ENCODE results near the gene KIAA0825.
"Not testable (repeated sequence)": the region's sequence is repeated elsewhere in the genome, so short reads cannot be mapped to it uniquely, and the experiment has no call there.

KIAA0825 gene

DNA sequence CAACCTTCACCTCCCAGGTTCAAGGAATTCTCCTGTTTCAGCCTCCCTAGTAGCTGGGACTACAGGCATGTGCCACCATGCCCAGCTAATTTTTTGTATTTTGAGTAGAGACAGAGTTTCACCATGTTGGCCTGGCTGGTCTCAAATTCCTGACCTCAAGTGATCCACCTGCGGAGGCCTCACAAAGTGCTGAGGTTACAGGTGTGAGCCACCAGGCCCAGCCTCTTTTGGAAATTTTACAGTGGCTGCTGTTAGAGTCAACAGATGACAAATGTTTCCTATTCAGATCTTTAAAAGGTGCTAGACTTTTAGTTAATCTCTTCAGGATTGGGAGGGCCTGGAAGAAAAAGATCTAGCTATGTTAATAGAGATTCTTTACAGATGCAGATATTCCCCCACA lies 45.1 kb downstream of the KIAA0825 start:
- not testable (repeated sequence) for H3K27ac ChIP-seq (ENCODE audit: low read depth, low read length, severe bottlenecking); H3K36me3 ChIP-seq (ENCODE audit: control insufficient read depth, insufficient read depth, low read length); H3K4me1 ChIP-seq (ENCODE audit: control insufficient read depth, insufficient read depth, low read length, poor library complexity, severe bottlenecking); H3K4me3 ChIP-seq (ENCODE audit: extremely low read depth, insufficient read depth, low read length, poor library complexity, severe bottlenecking); H3K9me3 ChIP-seq (ENCODE audit: control insufficient read depth, low read length)
- 22 to 36% methylated on average over 1 of the region's 1 CpG for WGBS, 2 experiments (ENCODE audit: insufficient coverage in 2 of 2)

DNA sequence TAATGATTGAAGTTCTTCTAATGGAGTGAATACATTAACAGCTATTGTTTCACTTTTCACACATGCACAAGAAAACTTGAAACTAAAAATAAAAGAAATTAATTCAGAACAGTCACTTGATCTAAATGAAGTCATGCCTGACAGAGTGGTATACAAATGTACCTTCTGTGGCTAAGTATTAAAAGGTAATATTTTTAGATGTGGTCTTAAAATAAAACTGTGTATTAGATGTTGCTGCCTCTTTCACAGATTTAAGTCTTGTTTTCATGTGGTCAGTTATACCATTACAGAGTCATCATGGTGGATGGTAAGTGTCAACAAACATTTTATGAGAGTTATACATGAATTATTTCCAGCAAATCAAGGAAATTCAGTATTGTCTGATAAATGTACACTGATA lies 47.0 kb downstream of the KIAA0825 start:
- no peaks in the 10 kb centered on the region for H3K36me3 ChIP-seq (ENCODE audit: control insufficient read depth, insufficient read depth, low read length)
- no peaks in the 10 kb centered on the region for H3K4me1 ChIP-seq (ENCODE audit: control insufficient read depth, insufficient read depth, low read length, poor library complexity, severe bottlenecking)
- H3K4me3 ChIP-seq (ENCODE audit: extremely low read depth, insufficient read depth, low read length, poor library complexity, severe bottlenecking), result no peak overlapping the region
- no peak overlapping the region for H3K27ac ChIP-seq (ENCODE audit: low read depth, low read length, severe bottlenecking)
- no peaks in the 10 kb centered on the region for H3K9me3 ChIP-seq (ENCODE audit: control insufficient read depth, low read length)

DNA sequence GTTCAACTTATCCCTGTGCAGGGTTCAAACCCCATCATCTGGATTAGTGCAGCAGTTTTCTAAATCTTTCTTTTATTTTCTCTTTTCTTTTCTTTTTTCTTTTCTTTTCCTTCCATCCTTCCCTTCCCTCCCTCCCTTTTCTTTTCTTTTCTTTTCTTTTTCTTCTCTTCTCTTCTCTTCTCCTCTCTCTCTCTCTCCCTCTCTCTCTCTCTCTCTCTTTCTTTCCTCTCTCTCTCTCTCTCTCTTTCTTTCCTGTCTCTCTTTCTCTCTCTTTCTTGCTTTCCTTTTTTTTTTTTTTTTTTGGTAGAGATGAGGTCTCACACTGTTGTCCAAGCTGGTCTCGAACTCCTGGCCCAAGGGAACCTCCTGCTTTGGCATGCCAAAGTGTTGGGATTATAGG lies 53.6 kb downstream of the KIAA0825 start:
- no peaks in the 10 kb centered on the region for H3K36me3 ChIP-seq (ENCODE audit: control insufficient read depth, insufficient read depth, low read length)
- no peaks in the 10 kb centered on the region for H3K4me1 ChIP-seq (ENCODE audit: control insufficient read depth, insufficient read depth, low read length, poor library complexity, severe bottlenecking)
- H3K9me3 ChIP-seq (ENCODE audit: control insufficient read depth, low read length), result no peaks in the 10 kb centered on the region
- WGBS, 2 experiments (ENCODE audit: insufficient coverage in 2 of 2), result no CpG with 5 or more reads among the region's 1 CpG
- H3K4me3 ChIP-seq (ENCODE audit: extremely low read depth, insufficient read depth, low read length, poor library complexity, severe bottlenecking), result no peak overlapping the region
- H3K27ac ChIP-seq (ENCODE audit: low read depth, low read length, severe bottlenecking), result no peak overlapping the region

DNA sequence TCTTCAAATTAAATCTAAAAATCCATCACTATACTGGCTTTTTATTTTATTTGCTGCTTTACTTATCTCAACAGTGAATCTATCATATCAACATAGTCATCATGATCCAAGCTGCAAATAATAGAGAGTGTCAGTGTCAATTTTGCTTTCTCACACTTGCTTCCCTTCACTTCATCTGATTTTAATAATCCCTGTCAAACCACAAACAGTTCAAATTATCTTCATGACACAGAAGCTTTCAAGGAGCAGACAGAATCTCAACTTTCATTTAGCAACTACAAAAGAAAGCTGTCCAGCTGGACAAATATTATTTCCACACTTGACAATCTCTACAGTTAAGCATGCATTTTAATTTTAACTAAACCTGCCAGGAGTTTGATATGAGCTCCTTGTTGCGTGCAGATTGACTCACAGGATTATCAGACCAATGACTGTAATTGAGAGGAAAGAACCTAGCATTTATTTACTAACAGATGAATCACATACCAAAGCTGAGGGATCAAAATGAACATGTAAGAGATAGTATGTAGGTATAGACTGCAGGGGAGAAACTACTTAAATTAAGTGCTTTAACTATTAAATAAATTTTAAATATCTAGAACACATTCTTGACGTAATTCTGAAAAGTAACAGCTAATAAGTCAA lies 56.0 kb downstream of the KIAA0825 start:
- no peaks in the 10 kb centered on the region for H3K9me3 ChIP-seq (ENCODE audit: control insufficient read depth, low read length)
- no peaks in the 10 kb centered on the region for H3K36me3 ChIP-seq (ENCODE audit: control insufficient read depth, insufficient read depth, low read length)
- no CpG with 5 or more reads among the region's 2 CpGs for WGBS, 2 experiments (ENCODE audit: insufficient coverage in 2 of 2)
- H3K27ac ChIP-seq (ENCODE audit: low read depth, low read length, severe bottlenecking), result no peak overlapping the region
- no peak overlapping the region for H3K4me3 ChIP-seq (ENCODE audit: extremely low read depth, insufficient read depth, low read length, poor library complexity, severe bottlenecking)
- H3K4me1 ChIP-seq (ENCODE audit: control insufficient read depth, insufficient read depth, low read length, poor library complexity, severe bottlenecking), result no peaks in the 10 kb centered on the region

DNA sequence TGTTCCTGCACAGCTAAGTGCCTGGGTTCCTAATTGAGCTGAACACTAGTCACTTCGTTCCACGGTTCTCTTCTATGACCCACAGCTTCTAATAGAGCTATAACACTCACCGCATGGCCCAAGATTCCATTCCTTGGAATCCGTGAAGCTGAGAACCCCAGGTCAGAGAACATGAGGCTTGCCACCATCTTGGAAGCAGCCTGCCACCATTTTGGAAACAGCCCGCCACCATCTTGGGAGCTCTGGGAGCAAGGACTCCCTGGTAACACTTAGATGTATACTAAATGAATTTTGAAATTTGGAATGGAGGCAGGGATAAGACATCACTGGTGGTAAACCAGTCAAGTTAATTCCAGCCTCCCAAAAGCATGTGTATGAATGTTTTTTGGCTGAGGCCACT lies 60.4 kb downstream of the KIAA0825 start:
- WGBS, 2 experiments (ENCODE audit: insufficient coverage in 2 of 2), result 97 to 100% methylated on average over 4 to 5 of the region's 5 CpGs
- H3K9me3 ChIP-seq (ENCODE audit: control insufficient read depth, low read length), result no peaks in the 10 kb centered on the region
- no peaks in the 10 kb centered on the region for H3K36me3 ChIP-seq (ENCODE audit: control insufficient read depth, insufficient read depth, low read length)
- H3K4me3 ChIP-seq (ENCODE audit: extremely low read depth, insufficient read depth, low read length, poor library complexity, severe bottlenecking), result no peak overlapping the region
- no peak overlapping the region for H3K27ac ChIP-seq (ENCODE audit: low read depth, low read length, severe bottlenecking)
- H3K4me1 ChIP-seq (ENCODE audit: control insufficient read depth, insufficient read depth, low read length, poor library complexity, severe bottlenecking), result no peaks in the 10 kb centered on the region

DNA sequence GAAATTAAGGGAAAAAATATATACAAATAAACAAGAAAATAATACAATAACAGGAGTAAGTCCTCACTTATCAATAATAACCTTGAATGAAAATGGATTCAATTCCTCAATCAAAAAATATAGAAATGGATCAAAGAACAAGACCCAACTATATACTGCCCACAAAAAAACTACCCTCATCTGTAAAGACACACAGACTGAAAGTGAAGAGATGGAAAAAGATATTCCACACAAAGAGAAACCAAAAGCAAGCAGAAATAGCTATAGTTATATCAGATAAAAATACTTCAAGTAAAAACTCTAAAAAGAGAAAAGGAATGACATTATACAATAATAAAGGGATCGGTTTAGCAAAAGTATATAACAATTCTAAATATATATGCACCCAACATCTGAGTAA lies 66.5 kb downstream of the KIAA0825 start:
- Histone ChIP-seq H3K4me1 (ENCODE audit: control insufficient read depth, insufficient read depth, low read length, poor library complexity, severe bottlenecking) (no peaks in the 10 kb centered on the region), H3K36me3 (ENCODE audit: control insufficient read depth, insufficient read depth, low read length) (no peaks in the 10 kb centered on the region), H3K4me3 (ENCODE audit: extremely low read depth, insufficient read depth, low read length, poor library complexity, severe bottlenecking) (no peak overlapping the region), H3K27ac (ENCODE audit: low read depth, low read length, severe bottlenecking) (no peak overlapping the region), H3K9me3 (ENCODE audit: control insufficient read depth, low read length) (no peaks in the 10 kb centered on the region)
- no CpG with 5 or more reads among the region's 1 CpG for WGBS, 2 experiments (ENCODE audit: insufficient coverage in 2 of 2)

DNA sequence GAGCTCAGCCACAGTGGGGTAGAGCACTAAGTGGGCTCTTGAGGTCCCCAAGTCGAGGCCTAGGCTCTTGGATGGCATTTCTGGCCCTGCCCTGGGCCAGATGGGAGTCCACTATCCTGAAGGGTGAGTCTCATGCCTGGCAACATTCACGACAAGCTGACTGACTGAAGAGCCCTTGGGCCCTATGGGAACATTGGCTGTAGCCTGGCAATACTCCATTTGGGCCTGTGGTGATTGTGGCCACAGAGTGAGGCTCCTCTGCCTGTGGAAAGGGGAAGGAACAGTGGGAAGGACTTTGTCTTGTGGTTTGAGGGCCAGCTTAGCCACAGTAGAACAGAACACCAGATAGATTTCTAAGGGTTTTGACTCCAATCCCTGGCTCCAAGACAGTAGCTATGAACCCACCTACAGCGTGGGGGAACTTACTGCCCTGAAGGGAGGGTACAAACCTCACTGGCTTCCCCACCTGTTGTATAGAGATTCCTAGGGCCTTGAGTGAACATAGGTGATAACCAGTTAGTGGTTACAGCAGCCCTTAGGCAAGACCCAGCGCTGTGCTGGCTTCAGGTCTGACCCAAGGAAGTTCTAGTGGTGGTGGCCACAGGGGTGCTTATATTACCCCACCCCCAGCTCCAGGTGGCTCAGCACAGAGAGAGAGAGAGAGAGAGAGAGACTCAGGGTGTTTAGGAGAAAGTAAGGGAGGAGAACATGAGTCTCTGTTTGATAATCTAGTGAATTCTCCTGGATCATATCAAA lies 72.4 kb downstream of the KIAA0825 start:
- Histone ChIP-seq H3K4me3 (ENCODE audit: extremely low read depth, insufficient read depth, low read length, poor library complexity, severe bottlenecking) (no peak overlapping the region), H3K9me3 (ENCODE audit: control insufficient read depth, low read length) (peaks cover 17% of the 10 kb centered on the region), H3K36me3 (ENCODE audit: control insufficient read depth, insufficient read depth, low read length) (no peaks in the 10 kb centered on the region), H3K4me1 (ENCODE audit: control insufficient read depth, insufficient read depth, low read length, poor library complexity, severe bottlenecking) (no peaks in the 10 kb centered on the region), H3K27ac (ENCODE audit: low read depth, low read length, severe bottlenecking) (no peak overlapping the region)
- WGBS, 2 experiments (ENCODE audit: insufficient coverage in 2 of 2), result 89 to 90% methylated on average over 3 of the region's 4 CpGs

DNA sequence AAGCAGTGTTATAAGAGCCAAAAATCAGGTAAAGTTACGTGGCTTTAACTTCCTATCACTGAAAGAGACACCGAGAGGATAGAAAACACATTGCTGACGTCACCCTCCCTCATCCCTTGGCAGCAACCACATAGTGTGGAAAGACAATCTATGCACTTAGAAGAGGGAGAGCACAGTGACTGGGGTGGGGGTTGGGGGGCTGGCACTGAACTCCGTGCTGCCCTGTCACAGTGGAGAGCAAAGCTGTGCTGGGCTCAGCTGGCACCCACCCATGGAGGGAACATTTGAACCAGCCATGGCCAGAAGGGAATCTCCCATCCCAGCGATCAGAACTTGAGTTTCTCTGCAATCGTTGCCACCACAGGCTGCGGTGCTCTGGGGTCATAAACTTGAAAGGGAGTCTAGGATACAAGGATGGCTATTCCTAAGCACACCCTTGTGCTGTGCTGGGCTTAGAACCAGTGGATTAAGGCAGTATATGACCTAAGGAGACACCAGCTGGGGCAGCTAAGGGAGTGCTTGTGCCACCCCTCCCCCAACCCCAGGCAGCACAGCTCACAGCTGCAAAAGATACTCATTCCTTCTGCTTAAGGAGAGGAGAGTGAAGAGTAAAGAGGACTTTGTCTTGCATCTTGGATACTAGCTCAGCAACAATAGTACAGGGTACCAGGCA lies 73.4 kb downstream of the KIAA0825 start:
- Histone ChIP-seq H3K9me3 (ENCODE audit: control insufficient read depth, low read length) (peaks cover 24% of the 10 kb centered on the region), H3K4me1 (ENCODE audit: control insufficient read depth, insufficient read depth, low read length, poor library complexity, severe bottlenecking) (no peaks in the 10 kb centered on the region), H3K27ac (ENCODE audit: low read depth, low read length, severe bottlenecking) (no peak overlapping the region), H3K36me3 (ENCODE audit: control insufficient read depth, insufficient read depth, low read length) (no peaks in the 10 kb centered on the region), H3K4me3 (ENCODE audit: extremely low read depth, insufficient read depth, low read length, poor library complexity, severe bottlenecking) (no peak overlapping the region)
- 91 to 95% methylated on average over 6 to 7 of the region's 7 CpGs for WGBS, 2 experiments (ENCODE audit: insufficient coverage in 2 of 2)

DNA sequence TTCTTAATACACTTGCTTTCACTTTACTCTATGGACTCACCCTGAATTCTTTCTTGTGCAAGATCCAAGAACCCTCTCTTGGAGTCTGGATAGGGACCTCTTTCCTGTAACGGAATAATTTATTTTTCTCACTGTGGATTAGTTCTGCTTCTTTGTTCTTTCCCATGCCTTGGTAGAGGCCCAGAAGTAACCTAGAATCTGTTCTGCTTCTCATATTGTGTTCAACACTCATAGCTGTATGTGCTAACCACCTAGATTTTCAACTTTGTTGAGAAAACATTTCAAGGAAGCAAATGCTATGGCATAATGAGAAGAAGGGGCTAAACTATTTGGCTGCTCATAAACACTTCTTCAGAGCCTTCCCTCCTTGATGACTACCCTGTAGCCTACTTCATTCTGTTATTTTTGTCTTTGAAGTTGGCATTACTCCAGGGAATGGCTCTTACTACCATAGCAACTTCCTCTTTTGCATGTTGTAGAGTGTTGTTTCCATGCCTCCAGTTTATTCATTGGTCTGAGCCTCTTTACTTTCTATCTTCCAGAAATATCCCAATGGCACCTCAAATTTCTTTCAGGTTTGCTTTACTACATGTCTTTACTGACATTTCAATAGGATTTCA lies 74.3 kb downstream of the KIAA0825 start:
- Histone ChIP-seq H3K27ac (ENCODE audit: low read depth, low read length, severe bottlenecking) (no peak overlapping the region), H3K4me3 (ENCODE audit: extremely low read depth, insufficient read depth, low read length, poor library complexity, severe bottlenecking) (no peak overlapping the region), H3K9me3 (ENCODE audit: control insufficient read depth, low read length) (peaks cover 30% of the 10 kb centered on the region), H3K36me3 (ENCODE audit: control insufficient read depth, insufficient read depth, low read length) (no peaks in the 10 kb centered on the region), H3K4me1 (ENCODE audit: control insufficient read depth, insufficient read depth, low read length, poor library complexity, severe bottlenecking) (no peaks in the 10 kb centered on the region)
- WGBS, 2 experiments (ENCODE audit: insufficient coverage in 2 of 2), result no CpG with 5 or more reads among the region's 1 CpG

DNA sequence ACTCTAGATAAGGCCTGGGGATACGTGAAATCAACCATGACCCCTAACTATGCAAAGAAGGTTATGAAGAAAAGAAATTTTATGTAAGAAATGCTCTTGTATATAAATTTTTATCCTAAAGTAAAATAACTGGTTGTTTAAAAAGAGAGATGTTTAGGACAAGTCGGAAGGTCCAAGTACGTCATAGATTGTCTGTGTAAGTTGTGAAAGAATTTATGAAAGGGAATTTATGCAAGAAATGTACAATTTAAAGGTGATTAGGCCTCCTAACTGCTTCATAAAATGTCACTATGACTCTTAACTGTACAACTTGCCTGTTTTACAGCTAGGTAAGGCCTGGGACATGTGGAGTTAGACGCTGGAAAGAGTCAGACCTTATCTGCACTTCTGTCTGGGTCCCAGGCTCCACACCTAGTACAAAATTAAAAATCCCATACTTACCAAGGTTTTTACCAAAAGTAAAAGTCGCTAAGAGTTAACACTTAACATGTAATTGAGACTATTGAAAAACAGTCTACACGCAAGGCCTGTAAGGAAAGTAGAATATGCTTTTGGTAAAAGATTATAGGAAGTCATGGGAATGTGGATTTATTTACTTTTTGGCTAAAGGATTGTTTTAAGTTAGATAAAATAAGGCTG lies 77.4 kb downstream of the KIAA0825 start:
- Histone ChIP-seq H3K4me3 (ENCODE audit: extremely low read depth, insufficient read depth, low read length, poor library complexity, severe bottlenecking) (no peak overlapping the region), H3K36me3 (ENCODE audit: control insufficient read depth, insufficient read depth, low read length) (no peaks in the 10 kb centered on the region), H3K27ac (ENCODE audit: low read depth, low read length, severe bottlenecking) (no peak overlapping the region), H3K9me3 (ENCODE audit: control insufficient read depth, low read length) (peaks cover 33% of the 10 kb centered on the region), H3K4me1 (ENCODE audit: control insufficient read depth, insufficient read depth, low read length, poor library complexity, severe bottlenecking) (no peaks in the 10 kb centered on the region)
- 96 to 100% methylated on average over 4 of the region's 6 CpGs for WGBS, 2 experiments (ENCODE audit: insufficient coverage in 2 of 2)

Data from mesodermal cell (in vitro differentiated cells).